ENCODE data around the gene BRF1. TPM values are rescaled to one million over a fixed set of nuclear protein-coding genes. Genes with fewer than 3 reads are reported as not detected.
A peak's percentile ranks its signal among the peaks of the same experiment; 100 is the strongest.

Gene BRF1
- total and polyA plus RNA-seq, 2 of the 13 experiments (the other 11 are each of a cell fraction or from before 2014, with no cell fraction given): 5.1 to 11.0 TPM

DNA sequence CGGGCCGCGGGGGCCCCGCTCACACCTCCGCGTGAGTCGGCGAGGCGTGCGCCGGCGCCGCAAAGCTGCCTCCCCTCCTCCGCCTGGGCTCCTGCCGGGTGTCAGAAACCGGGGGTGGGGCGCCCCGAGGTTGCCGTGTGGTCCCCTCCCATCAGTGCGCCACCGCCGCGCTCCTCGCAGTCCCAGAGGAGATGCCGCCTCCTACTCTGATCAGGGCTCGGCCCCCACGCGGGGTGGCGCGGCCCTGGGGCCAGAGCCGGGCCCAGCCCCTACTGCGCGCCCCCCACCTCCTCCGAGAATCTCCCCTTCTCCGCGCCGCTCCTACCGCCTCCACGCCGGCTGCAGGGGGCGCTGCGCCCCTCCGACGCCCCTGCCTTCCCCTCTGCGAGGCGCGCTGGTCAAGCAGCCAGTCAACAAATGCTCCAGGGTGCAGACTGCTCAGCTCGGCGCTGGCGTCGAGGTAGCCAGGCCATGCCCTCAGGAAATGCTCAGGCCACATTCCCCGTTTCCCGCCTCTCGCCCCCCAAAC lies 131.8 kb downstream of the BRF1 start:
- ATAC-seq: no peak
- POLR2A ChIA-PET: no interaction called here
- Histone ChIP-seq H3K4me3 (replicated peaks in 1 of 3; ENCODE audit: insufficient read depth in 1 of 3, low read depth in 2 of 3, low read length in 3 of 3) (peak overlapping the region in 2 of 3 experiments; percentile 12 to 23; a peak in 1 of 6 replicates), H3K27me3 (ENCODE audit: control insufficient read depth in 1 of 2, insufficient read depth in 2 of 2, low read length in 2 of 2) (peaks cover 32 to 87% of the 10 kb centered on the region in 2 experiments), H3K4me1 (ENCODE audit: insufficient read depth, low read length) (no peaks in the 10 kb centered on the region), H2AFZ (ENCODE audit: low read length) (no peak overlapping the region), H3K4me2 (ENCODE audit: low read depth, low read length) (0 out of 2 replicates have a peak overlapping the region, but pooled peaks have one; percentile 32), H3K9ac (ENCODE audit: insufficient read depth, low read depth, low read length) (no peak overlapping the region), H4K20me1 (ENCODE audit: insufficient read depth, low read length) (no peaks in the 10 kb centered on the region; the same call in 1 of the 2 replicates), H3K79me2 (ENCODE audit: insufficient read depth, low read length) (no peaks in the 10 kb centered on the region), H3K9me3 (ENCODE audit: low read length) (no peaks in the 10 kb centered on the region), H3K27ac (ENCODE audit: extremely low read length, insufficient read depth, low read length) (no peak overlapping the region), H3K36me3 (replicated peaks in 1 of 2; ENCODE audit: control insufficient read depth in 1 of 2, insufficient read depth in 2 of 2, low read length in 2 of 2) (no peaks in the 10 kb centered on the region)
- intact Hi-C loops (cut with micrococcal nuclease; ENCODE audit: unreplicated experiment): no loop called here
- FAIRE-seq: no peak
- DNase-seq (ENCODE audit: low spot score): no peak
- WGBS (ENCODE audit: low lambda C conversion rate): 30% methylated on average over 6 of the region's 54 CpGs
- BruUV-seq (replicated peaks): no TSS peak
- in situ Hi-C loops (cut with HindIII; ENCODE audit: extremely low pct_ligation_motif_present, low pct_unique_long_range_greater_than_20kb): no loop called here
- CTCF ChIA-PET (ENCODE audit: low intra/inter-chr PET ratio, low total read pairs): no interaction called here
- no peak for TF ChIP-seq ZNF530 (CRISPR knock-in tag; IDR thresholded peaks at IDR 0.05; ENCODE audit: low read depth)
- peak; percentile 24; the same call in 1 of the 2 replicates for TF ChIP-seq STAG1 (CRISPR knock-in tag; IDR thresholded peaks at IDR 0.05)
- TF ChIP-seq, protein P1, sequence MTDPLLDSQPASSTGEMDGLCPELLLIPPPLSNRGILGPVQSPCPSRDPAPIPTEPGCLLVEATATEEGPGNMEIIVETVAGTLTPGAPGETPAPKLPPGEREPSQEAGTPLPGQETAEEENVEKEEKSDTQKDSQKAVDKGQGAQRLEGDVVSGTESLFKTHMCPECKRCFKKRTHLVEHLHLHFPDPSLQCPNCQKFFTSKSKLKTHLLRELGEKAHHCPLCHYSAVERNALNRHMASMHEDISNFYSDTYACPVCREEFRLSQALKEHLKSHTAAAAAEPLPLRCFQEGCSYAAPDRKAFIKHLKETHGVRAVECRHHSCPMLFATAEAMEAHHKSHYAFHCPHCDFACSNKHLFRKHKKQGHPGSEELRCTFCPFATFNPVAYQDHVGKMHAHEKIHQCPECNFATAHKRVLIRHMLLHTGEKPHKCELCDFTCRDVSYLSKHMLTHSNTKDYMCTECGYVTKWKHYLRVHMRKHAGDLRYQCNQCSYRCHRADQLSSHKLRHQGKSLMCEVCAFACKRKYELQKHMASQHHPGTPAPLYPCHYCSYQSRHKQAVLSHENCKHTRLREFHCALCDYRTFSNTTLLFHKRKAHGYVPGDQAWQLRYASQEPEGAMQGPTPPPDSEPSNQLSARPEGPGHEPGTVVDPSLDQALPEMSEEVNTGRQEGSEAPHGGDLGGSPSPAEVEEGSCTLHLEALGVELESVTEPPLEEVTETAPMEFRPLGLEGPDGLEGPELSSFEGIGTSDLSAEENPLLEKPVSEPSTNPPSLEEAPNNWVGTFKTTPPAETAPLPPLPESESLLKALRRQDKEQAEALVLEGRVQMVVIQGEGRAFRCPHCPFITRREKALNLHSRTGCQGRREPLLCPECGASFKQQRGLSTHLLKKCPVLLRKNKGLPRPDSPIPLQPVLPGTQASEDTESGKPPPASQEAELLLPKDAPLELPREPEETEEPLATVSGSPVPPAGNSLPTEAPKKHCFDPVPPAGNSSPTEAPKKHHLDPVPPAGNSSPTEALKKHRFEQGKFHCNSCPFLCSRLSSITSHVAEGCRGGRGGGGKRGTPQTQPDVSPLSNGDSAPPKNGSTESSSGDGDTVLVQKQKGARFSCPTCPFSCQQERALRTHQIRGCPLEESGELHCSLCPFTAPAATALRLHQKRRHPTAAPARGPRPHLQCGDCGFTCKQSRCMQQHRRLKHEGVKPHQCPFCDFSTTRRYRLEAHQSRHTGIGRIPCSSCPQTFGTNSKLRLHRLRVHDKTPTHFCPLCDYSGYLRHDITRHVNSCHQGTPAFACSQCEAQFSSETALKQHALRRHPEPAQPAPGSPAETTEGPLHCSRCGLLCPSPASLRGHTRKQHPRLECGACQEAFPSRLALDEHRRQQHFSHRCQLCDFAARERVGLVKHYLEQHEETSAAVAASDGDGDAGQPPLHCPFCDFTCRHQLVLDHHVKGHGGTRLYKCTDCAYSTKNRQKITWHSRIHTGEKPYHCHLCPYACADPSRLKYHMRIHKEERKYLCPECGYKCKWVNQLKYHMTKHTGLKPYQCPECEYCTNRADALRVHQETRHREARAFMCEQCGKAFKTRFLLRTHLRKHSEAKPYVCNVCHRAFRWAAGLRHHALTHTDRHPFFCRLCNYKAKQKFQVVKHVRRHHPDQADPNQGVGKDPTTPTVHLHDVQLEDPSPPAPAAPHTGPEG (CRISPR knock-in tag; IDR thresholded peaks at IDR 0.05): no peak
- TF ChIP-seq FOXJ3 (CRISPR knock-in tag; IDR thresholded peaks at IDR 0.05; ENCODE audit: borderline replicate concordance): no peak
- no peak for TF ChIP-seq HIVEP1 (CRISPR knock-in tag; IDR thresholded peaks at IDR 0.05)
- TF ChIP-seq KDM2A (CRISPR knock-in tag; IDR thresholded peaks at IDR 0.05; ENCODE audit: borderline replicate concordance, low read depth): peak; percentile 46; the same call in 1 of the 2 replicates
- no peak for TF ChIP-seq ZNF260 (CRISPR knock-in tag; IDR thresholded peaks at IDR 0.05; ENCODE audit: borderline replicate concordance, low read depth)
- no peak for TF ChIP-seq SATB2 (CRISPR knock-in tag; IDR thresholded peaks at IDR 0.05)
- no peak for TF ChIP-seq ZNF317 (CRISPR knock-in tag; IDR thresholded peaks at IDR 0.05)
- TF ChIP-seq, protein P2, sequence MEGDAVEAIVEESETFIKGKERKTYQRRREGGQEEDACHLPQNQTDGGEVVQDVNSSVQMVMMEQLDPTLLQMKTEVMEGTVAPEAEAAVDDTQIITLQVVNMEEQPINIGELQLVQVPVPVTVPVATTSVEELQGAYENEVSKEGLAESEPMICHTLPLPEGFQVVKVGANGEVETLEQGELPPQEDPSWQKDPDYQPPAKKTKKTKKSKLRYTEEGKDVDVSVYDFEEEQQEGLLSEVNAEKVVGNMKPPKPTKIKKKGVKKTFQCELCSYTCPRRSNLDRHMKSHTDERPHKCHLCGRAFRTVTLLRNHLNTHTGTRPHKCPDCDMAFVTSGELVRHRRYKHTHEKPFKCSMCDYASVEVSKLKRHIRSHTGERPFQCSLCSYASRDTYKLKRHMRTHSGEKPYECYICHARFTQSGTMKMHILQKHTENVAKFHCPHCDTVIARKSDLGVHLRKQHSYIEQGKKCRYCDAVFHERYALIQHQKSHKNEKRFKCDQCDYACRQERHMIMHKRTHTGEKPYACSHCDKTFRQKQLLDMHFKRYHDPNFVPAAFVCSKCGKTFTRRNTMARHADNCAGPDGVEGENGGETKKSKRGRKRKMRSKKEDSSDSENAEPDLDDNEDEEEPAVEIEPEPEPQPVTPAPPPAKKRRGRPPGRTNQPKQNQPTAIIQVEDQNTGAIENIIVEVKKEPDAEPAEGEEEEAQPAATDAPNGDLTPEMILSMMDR (CRISPR knock-in tag; IDR thresholded peaks at IDR 0.05): peak; percentile 54
- TF ChIP-seq, protein P3, sequence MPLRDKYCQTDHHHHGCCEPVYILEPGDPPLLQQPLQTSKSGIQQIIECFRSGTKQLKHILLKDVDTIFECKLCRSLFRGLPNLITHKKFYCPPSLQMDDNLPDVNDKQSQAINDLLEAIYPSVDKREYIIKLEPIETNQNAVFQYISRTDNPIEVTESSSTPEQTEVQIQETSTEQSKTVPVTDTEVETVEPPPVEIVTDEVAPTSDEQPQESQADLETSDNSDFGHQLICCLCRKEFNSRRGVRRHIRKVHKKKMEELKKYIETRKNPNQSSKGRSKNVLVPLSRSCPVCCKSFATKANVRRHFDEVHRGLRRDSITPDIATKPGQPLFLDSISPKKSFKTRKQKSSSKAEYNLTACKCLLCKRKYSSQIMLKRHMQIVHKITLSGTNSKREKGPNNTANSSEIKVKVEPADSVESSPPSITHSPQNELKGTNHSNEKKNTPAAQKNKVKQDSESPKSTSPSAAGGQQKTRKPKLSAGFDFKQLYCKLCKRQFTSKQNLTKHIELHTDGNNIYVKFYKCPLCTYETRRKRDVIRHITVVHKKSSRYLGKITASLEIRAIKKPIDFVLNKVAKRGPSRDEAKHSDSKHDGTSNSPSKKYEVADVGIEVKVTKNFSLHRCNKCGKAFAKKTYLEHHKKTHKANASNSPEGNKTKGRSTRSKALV (CRISPR knock-in tag; IDR thresholded peaks at IDR 0.05): 0 out of 2 replicates have a peak, but pooled peaks have one; percentile 50
- TF ChIP-seq EED (CRISPR knock-in tag; IDR thresholded peaks at IDR 0.05): no peak

All from HepG2 (cell line).